HCT116 (cell line): ENCODE data around the gene RPLP2. TPM values are rescaled to one million over a fixed set of nuclear protein-coding genes. Genes with fewer than 3 reads are reported as not detected.
A peak's percentile ranks its signal among the peaks of the same experiment; 100 is the strongest.

ENCODE experiments used
- ATAC-seq: fragments of 200-7000 bp; cut with Tn5 transposase; 2 replicates; pipeline ENCODE4 v1.9.1; 2020; ENCODE audit warnings: mild to moderate bottlenecking, moderate library complexity
- BruUV-seq: library from RNA; stranded (reverse); fragments of 400-500 nt; replicated peaks from 2 replicates; lab custom pipeline; 2021; lab: Mats Ljungman, UMichigan
- CTCF ChIA-PET: fragments of 300-600 bp; sonication (Branson Sonifier 250); formaldehyde crosslinking; loops from one replicate; lab custom pipeline; 2021; ENCODE audit warnings: antibody characterized with exemption; lab: Charles Lee
- POLR2A ChIA-PET: fragments of 300-600, 350-600 bp; sonication (Branson Sonifier 250); formaldehyde crosslinking; loops from one replicate; lab custom pipeline; 2021; ENCODE audit warnings: antibody characterized with exemption; lab: Charles Lee
- RAD21 ChIA-PET, 2 experiments: fragments of 300-600 bp; sonication (Branson Sonifier 250); formaldehyde crosslinking; loops; one replicate each; lab custom pipeline; 2023; ENCODE audit warnings: low total read pairs in 2 of 2; ENCODE audit not compliant: uncharacterized antibody in 2 of 2, unreplicated experiment in 2 of 2, low non-redundant PET in 1 of 2; lab: Charles Lee
- DNase-seq: peaks from one replicate; pipeline ENCODE4 v3.0.0-alpha.2; 2010; ENCODE audit warnings: low read depth, low spot score
- H2AFZ ChIP-seq: fragments of 200-600 bp; shearing (Covaris generic), sonication (generic); 2 replicates; pipeline ENCODE4 v1.6.1; 2017; ENCODE audit warnings: low read depth, mixed run types, mixed read lengths, antibody characterized with exemption, low read length; ENCODE audit not compliant: poor library complexity, severe bottlenecking
- H3K27ac ChIP-seq: 2 replicates; pipeline ENCODE4 v1.5.1; 2012; ENCODE audit warnings: low read depth, low read length
- H3K27me3 ChIP-seq: fragments of 200-600 bp; sonication (generic); 2 replicates; pipeline ENCODE4 v1.6.1; 2016; ENCODE audit warnings: mixed run types, low read length, mixed read lengths; ENCODE audit not compliant: insufficient read depth
- H3K36me3 ChIP-seq, 2 experiments: fragments of 200-500 bp in 1 of 2; fragments of 200-600 bp in 1 of 2; sonication (Bioruptor generic) in 1 of 2; sonication (generic) in 1 of 2; 2 replicates each; pipeline versions ENCODE4 v1.5.1 to v1.6.1; 2014 to 2016; ENCODE audit warnings: low read length in 2 of 2, inconsistent platforms in 1 of 2, mixed read lengths in 1 of 2, mixed run types in 1 of 2; ENCODE audit not compliant: insufficient read depth in 2 of 2, control insufficient read depth in 1 of 2
- H3K4me1 ChIP-seq, 2 experiments: fragments of 200-600 bp in 1 of 2; sonication (generic) in 1 of 2; 2 replicates each; pipeline versions ENCODE4 v1.5.1 to v1.6.1; 2012 to 2017; ENCODE audit warnings: low read length in 2 of 2, inconsistent platforms in 1 of 2, mild to moderate bottlenecking in 1 of 2, mixed read lengths in 1 of 2, mixed run types in 1 of 2, moderate library complexity in 1 of 2; ENCODE audit not compliant: insufficient read depth in 2 of 2, control insufficient read depth in 1 of 2
- H3K4me2 ChIP-seq: fragments of 200-600 bp; sonication (generic); 2 replicates; pipeline ENCODE4 v1.6.1; 2017; ENCODE audit warnings: mixed run types, low read length, mixed read lengths
- H3K4me3 ChIP-seq, 2 experiments: fragments of 200-600 bp in 1 of 2; sonication (generic) in 1 of 2; replicated peaks in 1 of 2; 2 replicates each; pipeline ENCODE4 v1.5.1; 2011 to 2016; ENCODE audit warnings: low read length in 2 of 2, control low read depth in 1 of 2, low read depth in 1 of 2, mild to moderate bottlenecking in 1 of 2, mixed read lengths in 1 of 2, mixed run types in 1 of 2
- H3K79me2 ChIP-seq: fragments of 200-600 bp; sonication (generic); 2 replicates; pipeline ENCODE4 v1.6.1; 2017; ENCODE audit warnings: mild to moderate bottlenecking, mixed run types, low read length, moderate library complexity, mixed read lengths; ENCODE audit not compliant: insufficient read depth
- H3K9ac ChIP-seq: fragments of 200-600 bp; sonication (generic); 2 replicates; pipeline ENCODE4 v1.6.1; 2016; ENCODE audit warnings: low read length, mixed read lengths
- H3K9me2 ChIP-seq: fragments of 200-600 bp; sonication (generic), shearing (Covaris generic); 2 replicates; pipeline ENCODE4 v1.6.1; 2017; ENCODE audit warnings: mixed run types, mild to moderate bottlenecking, moderate library complexity; ENCODE audit not compliant: insufficient read depth
- H3K9me3 ChIP-seq, 2 experiments: fragments of 200-500 bp in 1 of 2; fragments of 200-600 bp in 1 of 2; sonication (Bioruptor generic) in 1 of 2; sonication (generic) in 1 of 2; 2 replicates each; pipeline ENCODE4 v1.6.1; 2014 to 2017; ENCODE audit warnings: low read length in 2 of 2, mixed read lengths in 2 of 2, inconsistent platforms in 1 of 2, low read depth in 1 of 2, mild to moderate bottlenecking in 1 of 2, mixed run types in 1 of 2, moderate library complexity in 1 of 2; ENCODE audit not compliant: control insufficient read depth in 1 of 2, insufficient read depth in 1 of 2
- H4K20me1 ChIP-seq: fragments of 200-600 bp; sonication (generic), shearing (Covaris generic); 2 replicates; pipeline ENCODE4 v1.6.1; 2017; ENCODE audit warnings: mixed run types, mild to moderate bottlenecking, moderate library complexity; ENCODE audit not compliant: insufficient read depth
- ATF3 ChIP-seq: IDR thresholded peaks from 2 replicates; pipeline ENCODE4 v1.6.1; 2012
- FOSL1 ChIP-seq: IDR thresholded peaks from 2 replicates; pipeline ENCODE4 v1.6.1; 2012; ENCODE audit warnings: low read depth
- JUND ChIP-seq: IDR thresholded peaks from 2 replicates; pipeline ENCODE4 v1.6.1; 2012
- POLR2A ChIP-seq: IDR thresholded peaks from 2 replicates; pipeline ENCODE4 v1.7.0; 2011; ENCODE audit warnings: borderline replicate concordance; ENCODE audit not compliant: insufficient read depth, insufficient read length; ENCODE audit errors: extremely low read depth
- POLR2AphosphoS5 ChIP-seq: IDR thresholded peaks from 2 replicates; pipeline ENCODE4 v1.6.1; 2011; ENCODE audit warnings: mild to moderate bottlenecking, low read depth, low read length, moderate library complexity
- REST ChIP-seq: IDR thresholded peaks from 2 replicates; pipeline ENCODE4 v1.6.1; 2012; ENCODE audit warnings: low read depth
- SIN3A ChIP-seq: IDR thresholded peaks from 2 replicates; pipeline ENCODE4 v1.6.1; 2012; ENCODE audit warnings: low read depth
- YY1 ChIP-seq: IDR thresholded peaks from 2 replicates; pipeline ENCODE4 v1.6.1; 2011; ENCODE audit warnings: low read length, low read depth, moderate library complexity, mild to moderate bottlenecking; ENCODE audit not compliant: insufficient replicate concordance; ENCODE audit errors: extremely low read depth
- ZFX ChIP-seq: fragments of 450-650 bp; IDR thresholded peaks from 2 replicates; pipeline ENCODE4 v1.6.1; 2017
- intact Hi-C: fragments of 100-400 bp; cut with micrococcal nuclease; formaldehyde crosslinking; loops from 2 replicates; pipeline ENCODE4 v1.10.0; 2022
- total RNA-seq: library from RNA; stranded (reverse); gene quantifications from one replicate; pipeline ENCODE4 v1.2.1, GENCODE V29; 2021; ENCODE audit not compliant: unreplicated experiment

RPLP2 gene
- total RNA-seq, 1 experiment from 2014 or later = 3,615 TPM

GRCh38 chr11:815675-816432, 6.1 kb downstream of the RPLP2 start:
- H3K9me3 ChIP-seq = no peaks in the 10 kb centered on the region
- ATAC-seq (no peak), DNase-seq (no peak)
- no peaks in the 10 kb centered on the region for H3K27me3 ChIP-seq
- no TSS peak for BruUV-seq
- peaks cover 17% of the 10 kb centered on the region; the same call in 1 of the 2 replicates for H4K20me1 ChIP-seq
- H3K36me3 ChIP-seq = peaks cover 18 to 28% of the 10 kb centered on the region in 2 experiments
- peaks cover 32% of the 10 kb centered on the region for H3K79me2 ChIP-seq
- POLR2A ChIA-PET = interaction anchor here (1.1 kb wide), 1 partner anchor 19 kb away, joined by 4 read pairs; no protein-coding TSS in a partner anchor
- H3K4me3 ChIP-seq = no peak overlapping the region
- intact Hi-C loops = no loop called here
- H3K4me1 ChIP-seq = peaks cover 24 to 58% of the 10 kb centered on the region in 2 experiments
- H3K9me2 ChIP-seq = no peaks in the 10 kb centered on the region
- no peak overlapping the region for H2AFZ ChIP-seq
- CTCF ChIA-PET = no interaction called here
- RAD21 ChIA-PET = no interaction called here
- H3K4me2 ChIP-seq = no peak overlapping the region
- TF ChIP-seq POLR2A = no peak
- no peak for TF ChIP-seq YY1
- TF ChIP-seq ATF3 = no peak
- no peak for TF ChIP-seq FOSL1
- TF ChIP-seq POLR2AphosphoS5 = no peak
- TF ChIP-seq ZFX = no peak
- TF ChIP-seq JUND = no peak
- no peak for TF ChIP-seq SIN3A
- no peak for TF ChIP-seq REST
- H3K9ac ChIP-seq = no peak overlapping the region
- peak overlapping the region; percentile 38; the same call in 1 of the 2 replicates for H3K27ac ChIP-seq
